Colon (tissue), 2 donors: ENCODE results near the gene PRSS1.
"Not testable (repeated sequence)": the region's sequence is repeated elsewhere in the genome, so short reads cannot be mapped to it uniquely, and the experiment has no call there.

Experiments used
- FAIRE-seq: peaks from 2 replicates; lab custom pipeline; 2012; peaks lifted over from hg19 to GRCh38; lab: Jason Lieb, UNC
- donor health status: control.
- donor health status: control.

The PRSS1 gene

DNA sequence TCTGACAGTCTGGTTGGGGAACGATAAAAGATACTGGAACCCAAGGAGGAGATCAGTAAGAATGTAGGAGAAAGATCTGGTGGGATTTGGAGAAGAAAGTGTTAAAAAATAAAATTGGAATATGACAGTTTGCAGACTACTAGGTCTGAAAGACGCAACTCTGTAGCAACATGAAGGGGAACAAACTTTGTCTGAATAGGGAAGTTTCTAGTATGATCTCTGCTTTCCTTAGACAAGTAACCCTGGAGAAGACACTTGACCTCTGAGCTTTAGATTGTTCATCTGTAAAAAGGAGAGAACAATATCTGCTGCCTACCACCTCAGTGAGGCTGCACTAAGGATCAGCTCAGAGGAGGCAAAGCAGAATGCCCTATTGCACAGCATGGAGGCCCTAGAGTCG is 3.0 kb upstream of the PRSS1 start:
- no peak for FAIRE-seq

DNA sequence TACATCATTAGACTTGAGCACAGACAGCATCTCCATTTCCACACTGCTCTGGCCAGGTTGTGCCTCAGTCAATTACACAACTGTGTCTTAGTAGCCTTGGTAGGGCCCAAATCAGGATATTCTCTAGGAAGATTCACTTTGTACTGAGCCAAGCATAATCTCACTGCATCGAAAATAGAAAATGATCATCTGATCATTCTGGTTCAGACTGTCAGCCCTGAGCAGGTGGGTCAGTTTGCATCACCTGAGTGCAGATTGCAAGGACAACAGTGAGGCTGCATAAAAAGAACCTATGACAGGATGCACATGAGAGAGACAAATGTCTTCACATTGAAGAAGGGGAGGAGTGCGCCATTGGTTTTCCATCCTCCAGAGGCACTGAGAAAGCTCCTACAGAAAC is 862 bp upstream of the PRSS1 start:
- FAIRE-seq, result not testable (repeated sequence)

DNA sequence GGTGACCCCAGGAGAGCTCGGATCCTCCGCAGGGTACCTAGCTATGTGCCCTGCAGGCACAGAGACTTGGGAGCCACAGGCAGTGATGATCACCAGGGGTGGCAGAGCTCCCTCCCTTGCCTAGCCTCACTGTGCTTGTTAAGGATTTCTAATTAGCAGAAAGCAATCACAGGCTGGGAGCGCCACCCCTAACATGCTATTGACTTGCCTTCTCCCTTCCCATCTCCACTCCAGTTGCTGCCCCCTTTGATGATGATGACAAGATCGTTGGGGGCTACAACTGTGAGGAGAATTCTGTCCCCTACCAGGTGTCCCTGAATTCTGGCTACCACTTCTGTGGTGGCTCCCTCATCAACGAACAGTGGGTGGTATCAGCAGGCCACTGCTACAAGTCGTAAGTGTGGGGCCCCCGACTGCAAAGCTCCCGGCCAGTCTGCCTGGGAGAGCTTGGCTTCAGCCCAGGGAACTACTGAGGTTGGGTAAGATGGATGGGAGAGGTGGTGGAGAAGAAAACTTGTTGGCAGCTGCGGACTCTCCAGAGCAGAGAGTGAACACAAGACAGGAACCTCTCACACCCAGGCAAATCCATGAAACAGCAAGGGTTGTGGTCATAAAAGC is 1.2 kb downstream of the PRSS1 start:
- FAIRE-seq, result no peak

DNA sequence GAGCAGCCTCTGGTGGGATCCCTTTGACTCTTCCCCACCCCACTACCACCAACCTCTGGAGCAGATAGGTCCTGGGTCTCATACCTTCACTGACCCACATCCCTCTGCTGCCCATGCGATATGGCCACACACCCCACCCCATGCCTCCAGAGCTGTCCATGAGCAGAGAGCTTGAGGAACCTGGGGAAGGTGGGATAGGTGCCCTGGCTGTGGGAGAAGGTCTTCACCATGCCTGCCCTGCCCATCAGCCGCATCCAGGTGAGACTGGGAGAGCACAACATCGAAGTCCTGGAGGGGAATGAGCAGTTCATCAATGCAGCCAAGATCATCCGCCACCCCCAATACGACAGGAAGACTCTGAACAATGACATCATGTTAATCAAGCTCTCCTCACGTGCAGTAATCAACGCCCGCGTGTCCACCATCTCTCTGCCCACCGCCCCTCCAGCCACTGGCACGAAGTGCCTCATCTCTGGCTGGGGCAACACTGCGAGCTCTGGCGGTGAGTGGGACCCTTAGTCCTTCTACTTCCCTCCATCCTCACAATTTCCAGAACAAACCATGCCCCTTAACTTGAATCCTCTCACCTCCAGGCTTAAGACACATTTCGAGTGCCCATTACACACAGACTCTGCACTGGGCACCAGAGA is 2.4 kb downstream of the PRSS1 start:
- FAIRE-seq, result not testable (repeated sequence)

DNA sequence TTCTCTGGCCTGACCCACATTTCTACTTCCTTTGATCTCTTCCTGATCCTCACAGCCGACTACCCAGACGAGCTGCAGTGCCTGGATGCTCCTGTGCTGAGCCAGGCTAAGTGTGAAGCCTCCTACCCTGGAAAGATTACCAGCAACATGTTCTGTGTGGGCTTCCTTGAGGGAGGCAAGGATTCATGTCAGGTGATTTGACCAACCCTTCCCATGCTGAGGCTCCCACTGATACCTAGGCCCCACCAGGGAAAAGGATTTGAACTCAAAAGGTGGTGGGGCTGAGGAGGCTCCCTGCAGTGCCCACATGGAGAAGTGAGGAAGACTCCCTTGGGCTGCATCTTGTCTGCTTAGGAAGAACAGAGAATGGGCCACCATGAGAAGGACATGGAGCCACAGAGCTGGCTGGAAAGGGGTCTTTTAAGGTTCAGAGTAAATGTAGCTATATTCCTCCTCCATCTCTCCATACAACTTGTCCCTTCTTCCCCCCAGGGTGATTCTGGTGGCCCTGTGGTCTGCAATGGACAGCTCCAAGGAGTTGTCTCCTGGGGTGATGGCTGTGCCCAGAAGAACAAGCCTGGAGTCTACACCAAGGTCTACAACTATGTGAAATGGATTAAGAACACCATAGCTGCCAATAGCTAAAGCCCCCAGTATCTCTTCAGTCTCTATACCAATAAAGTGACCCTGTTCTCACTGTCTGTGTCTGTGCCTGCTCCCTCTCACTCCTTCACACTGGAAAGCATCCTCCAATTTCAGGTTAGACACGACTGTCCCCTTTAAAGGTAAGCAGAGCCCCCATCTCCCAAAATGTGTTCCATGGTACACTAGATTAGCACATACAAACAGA is 3.3 kb downstream of the PRSS1 start:
- no peak for FAIRE-seq

DNA sequence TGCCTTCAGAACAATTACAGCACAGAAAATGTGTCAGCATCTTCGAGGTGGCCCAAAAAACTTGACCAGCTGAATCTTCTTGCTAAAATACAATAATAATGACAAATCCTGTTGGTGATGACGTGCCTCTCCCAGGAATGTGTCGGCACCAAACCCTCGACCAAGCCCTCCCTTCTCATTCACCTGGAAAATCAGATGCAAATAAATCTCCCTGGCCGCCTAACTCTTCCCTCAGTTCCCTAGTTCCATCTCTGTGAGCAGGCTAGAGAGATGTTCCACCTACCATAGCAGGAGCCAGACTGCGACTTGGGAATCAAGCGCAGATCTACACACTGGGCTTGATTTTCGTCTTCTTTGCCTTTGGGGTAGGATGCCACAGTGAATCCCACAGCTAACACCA is 4.1 kb downstream of the PRSS1 start:
- no peak for FAIRE-seq

DNA sequence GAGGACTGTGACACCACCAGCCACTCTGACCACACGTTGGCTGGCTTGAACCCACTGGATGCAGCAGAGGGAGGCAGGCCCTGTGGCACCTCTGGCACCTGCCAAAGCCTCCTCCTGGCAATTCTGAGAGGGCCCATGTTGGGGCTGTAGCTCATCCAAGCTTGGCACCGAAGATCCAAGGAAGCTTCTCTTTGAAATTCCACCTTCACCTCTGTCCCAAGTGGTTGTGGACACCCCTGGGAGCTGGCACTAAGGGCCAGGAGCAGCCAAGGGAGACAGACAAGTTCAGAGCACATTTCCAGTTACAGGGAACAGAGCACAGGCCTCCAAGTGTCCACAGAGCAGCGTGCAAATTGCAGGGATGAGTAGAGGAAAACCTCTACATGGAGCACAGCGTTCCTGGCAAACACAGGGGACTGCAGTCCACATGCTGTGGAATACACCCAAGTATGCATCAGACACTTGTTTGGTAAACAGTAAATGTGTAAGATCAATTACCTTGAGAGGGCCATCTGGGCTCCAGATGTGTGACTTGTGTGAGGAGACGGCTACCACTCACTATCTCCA is 4.7 kb downstream of the PRSS1 start:
- FAIRE-seq, result not testable (repeated sequence)

DNA sequence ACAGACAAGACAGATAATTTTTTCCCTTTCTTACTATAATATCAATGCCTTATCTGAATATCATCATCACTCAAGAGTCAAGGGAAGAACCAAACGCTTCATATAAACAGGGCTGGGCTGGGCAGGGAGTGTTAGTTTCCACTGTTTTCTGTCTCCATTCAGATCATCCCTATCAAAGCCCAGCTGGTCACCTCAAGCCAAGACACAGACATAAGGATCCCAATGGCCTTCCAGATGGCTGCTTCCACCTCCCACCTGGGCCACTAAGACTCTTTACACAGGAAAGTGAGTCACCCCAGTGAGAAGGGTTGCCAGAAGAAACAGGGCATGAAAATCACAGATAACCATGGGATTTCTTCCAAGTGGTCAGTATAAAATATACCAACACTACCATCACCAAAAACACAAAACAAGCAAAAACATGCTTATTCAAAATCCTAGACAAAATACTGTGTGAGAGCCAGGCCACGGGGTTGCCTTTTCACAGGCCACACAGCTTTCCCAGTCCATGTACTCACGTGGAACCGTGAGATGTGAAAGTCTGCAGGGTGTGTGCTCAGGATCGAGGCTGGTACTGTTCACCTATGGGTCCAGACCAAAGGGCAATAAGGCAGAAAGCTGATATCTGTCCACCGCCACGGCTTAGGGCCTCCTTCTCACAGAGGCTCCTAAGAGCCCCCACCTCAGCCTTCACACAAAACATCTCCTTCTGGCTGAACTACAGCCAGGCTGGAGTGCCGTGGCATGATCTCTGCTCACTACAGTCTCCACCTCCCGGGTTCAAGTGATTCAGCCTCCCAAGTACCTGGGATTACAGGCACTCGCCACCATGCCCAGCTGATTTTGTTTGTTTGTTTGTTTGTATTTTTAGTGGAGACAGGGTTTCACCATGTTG is 5.7 kb downstream of the PRSS1 start:
- FAIRE-seq, result no peak

DNA sequence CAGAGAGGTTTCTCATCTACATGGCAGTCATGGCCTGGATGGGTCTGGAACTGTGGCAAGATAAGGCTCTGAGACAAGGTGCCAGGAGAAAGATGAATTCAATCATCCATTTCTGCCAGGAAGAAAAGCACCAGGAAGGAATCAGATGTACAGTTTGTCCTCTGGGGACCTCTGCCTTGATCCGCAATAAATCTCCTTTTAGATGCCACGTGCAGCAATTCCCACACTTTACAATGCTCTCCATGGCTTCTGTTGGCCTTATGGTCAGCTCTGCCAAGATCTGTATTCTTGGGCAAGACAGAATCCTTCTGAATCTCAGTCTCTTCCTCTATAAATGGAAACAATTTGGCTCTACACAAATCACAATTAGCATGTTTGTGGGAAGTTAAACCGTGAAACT is 9.0 kb downstream of the PRSS1 start:
- not testable (repeated sequence) for FAIRE-seq

DNA sequence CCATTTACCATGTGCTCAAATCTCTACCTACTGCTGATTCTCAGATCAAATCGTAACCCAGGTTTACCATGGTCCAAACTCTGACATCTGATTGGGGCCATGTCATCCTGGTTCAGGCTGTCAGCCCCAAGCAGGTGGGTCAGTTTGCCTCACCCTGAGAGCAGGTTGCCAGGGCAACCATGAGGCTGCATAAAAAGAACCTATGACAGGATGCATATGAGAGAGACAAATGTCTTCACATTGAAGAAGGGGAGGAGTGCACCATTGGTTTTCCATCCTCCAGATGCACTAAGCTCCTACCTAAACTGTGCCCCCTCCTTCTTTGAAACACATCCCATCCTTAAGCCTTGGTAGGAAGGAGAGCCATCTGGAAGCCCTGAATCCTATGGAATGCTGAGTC is 10.2 kb downstream of the PRSS1 start:
- FAIRE-seq, result no peak

DNA sequence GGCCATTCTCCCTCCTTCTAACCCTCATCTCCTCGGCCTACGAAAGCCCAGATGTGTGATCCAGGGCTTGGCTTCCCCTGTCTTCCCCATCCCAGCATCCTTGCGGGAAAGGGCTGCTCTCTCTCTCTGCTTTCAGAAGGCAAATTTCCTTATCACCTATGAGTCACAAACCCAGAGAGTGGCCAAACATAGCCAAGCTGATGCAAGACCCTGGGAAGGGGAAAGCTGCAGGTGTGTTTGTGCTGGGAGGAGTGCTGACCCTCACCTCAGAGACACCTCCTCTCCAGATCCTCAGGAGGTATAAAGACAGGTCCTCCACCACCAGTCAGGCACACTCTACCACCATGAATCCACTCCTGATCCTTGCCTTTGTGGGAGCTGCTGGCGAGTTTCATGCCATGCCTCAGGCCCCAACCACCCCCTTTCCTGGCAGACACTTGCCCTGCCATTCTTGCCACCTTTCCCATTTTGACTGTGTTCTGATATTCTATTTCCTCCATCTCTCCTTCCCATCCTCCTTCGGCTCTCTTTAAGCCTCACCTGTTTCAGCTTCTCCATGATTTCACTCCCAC is 10.9 kb downstream of the PRSS1 start:
- no peak for FAIRE-seq

DNA sequence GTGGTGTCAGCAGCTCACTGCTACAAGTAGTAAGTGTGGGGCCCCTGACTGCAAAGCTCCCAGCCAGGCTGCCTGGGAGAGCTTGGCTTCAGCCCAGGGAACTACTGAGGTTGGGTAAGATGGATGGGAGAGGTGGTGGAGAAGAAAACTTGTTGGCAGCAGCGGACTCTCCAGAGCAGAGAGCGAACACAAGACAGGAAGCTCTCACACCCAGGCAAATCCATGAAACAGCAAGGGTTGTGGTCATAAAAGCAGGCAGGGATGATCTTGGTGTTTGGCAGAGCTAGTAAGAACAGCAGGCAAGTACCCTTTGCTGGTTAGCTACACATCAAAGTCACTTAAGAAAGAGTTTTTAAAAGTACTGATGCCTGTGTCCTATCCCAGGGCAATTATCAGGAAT is 12.3 kb downstream of the PRSS1 start:
- FAIRE-seq, result not testable (repeated sequence)

DNA sequence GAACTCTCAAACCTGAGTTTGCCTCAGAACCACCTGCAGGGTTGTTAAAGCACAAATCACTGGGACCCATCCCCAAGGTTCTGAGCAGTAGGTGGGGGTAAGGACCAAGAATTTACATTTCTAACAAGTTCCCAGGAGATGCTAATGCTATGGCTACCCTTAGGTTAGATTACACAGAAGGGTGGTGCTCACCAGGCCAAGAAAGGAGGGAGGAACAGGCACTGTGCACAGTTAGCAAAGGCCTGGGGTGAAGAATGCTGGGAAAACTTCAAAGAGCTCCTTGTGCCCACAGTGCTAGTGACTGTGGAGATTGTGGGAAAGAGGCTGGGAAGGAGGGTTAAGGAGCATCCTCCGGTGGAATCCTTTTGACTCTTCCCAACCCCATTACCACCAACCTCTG is 12.8 kb downstream of the PRSS1 start:
- no peak for FAIRE-seq

DNA sequence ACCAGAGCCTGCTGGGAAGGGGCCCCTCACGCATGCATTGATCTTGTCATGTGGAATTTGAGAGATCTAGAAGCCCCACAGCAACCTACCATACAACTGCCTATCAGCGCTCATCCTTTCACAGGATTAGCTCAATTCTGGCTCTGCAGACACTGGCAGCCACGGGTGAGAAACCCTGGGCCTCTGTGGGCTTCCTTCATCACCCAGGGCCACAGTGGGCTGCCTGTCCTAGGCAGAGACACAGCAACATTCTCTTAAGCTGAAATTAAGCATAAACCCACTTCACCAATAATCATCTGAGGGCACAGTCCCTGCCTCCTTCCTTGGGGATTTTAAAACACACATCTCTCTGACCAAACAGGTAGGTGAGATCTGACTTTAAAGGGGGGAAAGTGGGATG is 18.2 kb downstream of the PRSS1 start:
- no peak for FAIRE-seq

DNA sequence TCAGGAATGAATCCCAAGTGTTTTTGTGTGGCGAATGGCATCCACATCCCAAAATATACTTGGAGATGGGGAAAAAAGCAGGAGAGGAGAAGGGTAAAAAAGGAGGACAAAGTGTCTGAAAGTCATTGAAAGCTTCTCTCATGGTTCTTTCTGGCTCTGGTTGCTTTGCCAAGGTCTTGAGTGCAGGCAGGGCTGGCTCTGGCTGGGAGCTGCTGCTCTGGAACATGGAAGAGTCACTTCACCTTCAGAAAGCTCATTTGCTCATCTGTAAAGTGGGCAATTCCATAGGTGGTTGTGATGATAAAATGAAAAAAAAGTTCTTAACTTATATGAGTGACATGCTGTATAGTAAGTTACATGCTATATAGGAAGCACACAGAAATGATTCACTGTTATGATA is 18.6 kb downstream of the PRSS1 start:
- FAIRE-seq, result no peak

DNA sequence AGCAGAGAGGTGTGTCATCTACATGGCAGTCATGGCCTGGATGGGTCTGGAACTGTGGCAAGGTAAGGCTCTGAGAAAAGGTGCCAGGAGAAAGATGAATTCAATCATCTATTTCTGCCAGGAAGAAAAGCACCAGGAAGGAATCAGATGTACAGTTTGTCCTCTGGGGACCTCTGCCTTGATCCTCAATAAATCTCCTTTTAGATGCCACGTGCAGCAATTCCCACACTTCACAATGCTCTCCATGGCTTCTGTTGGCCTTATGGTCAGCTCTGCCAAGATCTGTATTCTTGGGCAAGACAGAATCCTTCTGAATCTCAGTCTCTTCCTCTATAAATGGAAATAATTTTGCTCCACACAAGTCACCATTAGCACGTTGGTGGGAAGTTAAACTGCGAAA is 19.6 kb downstream of the PRSS1 start:
- not testable (repeated sequence) for FAIRE-seq

DNA sequence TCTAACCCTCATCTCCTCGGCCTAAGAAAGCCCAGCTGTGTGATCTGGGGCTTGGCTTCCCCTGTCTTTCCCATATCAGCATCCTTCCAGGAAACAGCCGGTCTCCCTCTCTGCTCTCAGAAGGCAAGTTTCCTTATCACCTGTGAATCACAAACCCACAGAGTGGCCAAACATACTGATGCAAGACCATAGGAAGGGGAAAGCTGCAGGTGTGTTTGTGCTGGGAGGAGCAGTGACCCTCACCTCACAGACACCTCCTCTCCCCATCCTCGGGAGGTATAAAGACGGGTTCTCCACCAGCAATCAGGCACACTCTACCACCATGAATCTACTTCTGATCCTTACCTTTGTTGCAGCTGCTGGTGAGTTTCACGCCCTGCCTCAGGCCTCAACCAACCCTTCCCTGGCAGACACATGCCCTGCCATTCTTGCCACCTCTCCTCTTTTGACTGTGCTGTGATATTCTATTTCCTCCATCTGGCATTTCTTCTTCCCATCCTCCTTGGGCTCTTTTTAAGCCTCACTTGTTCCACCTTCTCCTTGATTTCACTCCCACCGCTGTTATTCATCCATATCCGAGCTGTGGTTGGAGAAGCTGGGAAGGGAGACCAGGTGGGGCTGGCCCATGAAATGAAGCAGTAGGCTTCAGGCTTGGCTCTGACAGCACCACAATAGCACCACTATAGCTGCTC is 21.5 kb downstream of the PRSS1 start, which contains the start of gene PRSS2:
TSS of gene PRSS2 (plus strand) at position 310 of the 692 bp plus-strand sequence. CDS start at position 323, 13 bp downstream.
- FAIRE-seq, result no peak

DNA sequence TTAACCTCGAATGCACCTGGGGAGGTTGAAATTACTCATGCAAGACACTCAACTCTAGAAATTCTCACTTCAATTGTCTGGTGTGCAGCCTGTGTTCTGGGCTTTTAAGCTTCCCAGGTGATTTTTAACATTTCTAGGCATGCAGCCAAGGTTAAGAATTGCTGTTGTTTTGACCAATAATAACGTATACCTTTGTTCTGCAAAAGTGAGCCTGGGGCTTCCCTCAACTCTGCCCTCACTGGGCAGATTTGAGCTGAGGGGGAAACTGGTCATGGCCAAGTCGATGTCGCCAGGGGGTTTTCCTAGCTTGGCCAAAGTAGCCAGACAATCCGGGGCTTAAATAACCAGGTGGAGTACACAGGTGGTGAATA is 22.1 kb downstream of the PRSS1 start:
- FAIRE-seq, result no peak

DNA sequence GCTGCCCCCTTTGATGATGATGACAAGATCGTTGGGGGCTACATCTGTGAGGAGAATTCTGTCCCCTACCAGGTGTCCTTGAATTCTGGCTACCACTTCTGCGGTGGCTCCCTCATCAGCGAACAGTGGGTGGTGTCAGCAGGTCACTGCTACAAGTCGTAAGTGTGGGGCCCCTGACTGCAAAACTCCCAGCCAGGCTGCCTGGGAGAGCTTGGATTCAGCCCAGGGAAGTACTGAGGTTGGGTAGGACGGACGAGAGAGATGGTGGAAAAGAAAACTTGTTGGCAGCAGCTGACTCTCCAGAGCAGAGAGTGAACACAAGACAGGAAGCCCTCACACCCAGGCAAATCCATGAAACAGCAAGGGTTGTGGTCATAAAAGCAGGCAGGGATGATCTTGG is 22.8 kb downstream of the PRSS1 start:
- no peak for FAIRE-seq

DNA sequence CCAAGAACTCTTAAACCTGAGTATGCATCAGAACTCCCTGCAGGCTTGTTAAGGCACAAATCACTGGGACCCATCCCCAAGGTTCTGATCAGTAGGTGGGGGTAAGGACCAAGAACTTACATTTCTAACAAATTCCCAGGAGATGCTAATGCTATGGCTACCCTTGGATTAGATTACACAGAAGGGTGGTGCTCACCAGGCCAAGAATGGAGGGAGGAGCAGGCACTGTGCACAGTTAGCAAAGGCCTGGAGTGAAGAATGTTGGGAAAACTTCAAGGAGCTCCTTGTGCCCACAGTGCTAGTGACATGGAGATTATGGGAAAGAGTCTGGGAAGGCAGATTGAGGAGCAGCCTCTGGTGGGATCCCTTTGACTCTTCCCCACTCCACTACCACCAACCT is 23.4 kb downstream of the PRSS1 start:
- FAIRE-seq, result no peak

DNA sequence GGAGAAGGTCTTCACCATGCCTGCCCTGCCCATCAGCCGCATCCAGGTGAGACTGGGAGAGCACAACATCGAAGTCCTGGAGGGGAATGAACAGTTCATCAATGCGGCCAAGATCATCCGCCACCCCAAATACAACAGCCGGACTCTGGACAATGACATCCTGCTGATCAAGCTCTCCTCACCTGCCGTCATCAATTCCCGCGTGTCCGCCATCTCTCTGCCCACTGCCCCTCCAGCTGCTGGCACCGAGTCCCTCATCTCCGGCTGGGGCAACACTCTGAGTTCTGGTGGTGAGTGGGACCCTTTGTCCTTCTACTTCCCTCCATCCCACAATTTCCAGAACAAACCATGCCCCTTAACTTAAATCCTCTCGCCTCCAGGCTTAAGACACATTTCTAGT is 24.0 kb downstream of the PRSS1 start:
- FAIRE-seq, result no peak
